Measurements from ENCODE around the gene FGD5. TPM values are rescaled to one million over a fixed set of nuclear protein-coding genes. Genes with fewer than 3 reads are reported as not detected.

FGD5 gene
- total RNA-seq, 1 donor from 2014 or later = 86.3 TPM

DNA sequence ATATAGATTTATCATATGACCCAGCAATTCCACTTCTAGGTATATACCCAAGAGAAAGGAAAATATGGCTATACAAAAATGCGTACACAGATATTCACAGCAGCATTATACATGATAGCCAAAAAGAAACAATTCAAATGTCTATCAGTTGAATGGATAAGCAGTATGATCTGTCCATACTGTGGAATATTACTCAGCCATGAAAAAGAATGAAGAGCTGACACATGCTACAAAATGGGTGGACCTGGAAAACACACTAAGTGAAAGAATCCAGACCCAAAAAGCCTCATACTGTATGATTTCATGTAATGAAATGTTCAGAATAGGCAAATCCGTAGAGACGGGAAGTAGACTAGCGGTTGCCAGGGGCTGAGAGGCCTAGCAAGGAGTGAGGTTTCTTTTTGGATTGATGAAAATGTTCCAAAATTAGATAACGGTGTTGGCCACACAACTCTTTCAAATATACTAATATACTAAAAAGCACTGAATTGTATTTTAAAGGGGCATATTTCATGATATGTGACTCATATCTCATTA, 33.4 kb downstream of the FGD5 start:
- no peak for DNase-seq (ENCODE audit: low read depth in 2 of 2)

DNA sequence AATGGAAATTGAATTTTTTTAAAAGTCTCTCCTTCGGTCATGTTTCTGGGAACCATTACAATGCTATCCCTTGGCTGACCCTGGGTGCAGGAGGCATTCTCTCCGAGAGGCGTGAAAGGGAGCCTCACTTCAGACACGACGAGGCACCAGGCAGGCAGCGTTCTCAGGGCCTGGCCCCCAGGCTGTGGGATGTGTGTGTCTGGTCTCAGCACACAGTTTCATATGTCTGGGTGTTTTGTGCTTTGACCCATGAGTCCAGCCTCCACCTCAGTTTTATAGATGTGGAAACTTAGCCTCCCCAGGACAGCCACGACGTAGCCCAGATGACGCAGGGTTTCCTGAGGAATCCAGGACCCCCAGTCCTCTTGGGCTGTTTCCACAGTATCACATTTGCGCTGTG, 34.0 kb downstream of the FGD5 start:
- no peak for DNase-seq (ENCODE audit: low read depth in 2 of 2)

- no peak for DNase-seq (ENCODE audit: low read depth in 2 of 2)
Observed at GRCh38 chr3:14853271-14853951, 34.6 kb downstream of the FGD5 start.

DNA sequence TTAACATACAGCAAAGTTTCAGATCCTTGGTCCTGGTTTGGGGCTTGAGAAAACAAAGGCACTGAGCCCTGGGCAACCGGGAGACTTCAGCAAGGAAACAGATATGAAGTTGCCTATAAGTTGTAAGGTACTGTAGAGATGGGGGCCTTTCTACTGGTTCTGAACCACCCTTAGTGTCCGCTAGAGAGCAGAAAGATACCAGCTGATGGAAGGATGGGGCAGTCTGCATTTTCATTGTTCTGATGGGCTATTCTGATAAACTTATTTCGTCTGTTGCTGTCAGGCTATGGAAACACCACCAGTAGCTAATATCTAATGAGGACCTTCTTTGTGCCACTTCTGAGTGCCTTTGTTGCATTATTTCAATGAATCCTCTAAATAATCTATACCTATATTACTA, 38.7 kb downstream of the FGD5 start:
- DNase-seq (ENCODE audit: low read depth in 2 of 2) = no peak

- no peak for DNase-seq (ENCODE audit: low read depth in 2 of 2)
Observed at GRCh38 chr3:14858105-14858504, 39.3 kb downstream of the FGD5 start.

- DNase-seq (ENCODE audit: low read depth in 2 of 2) = no peak
Observed at GRCh38 chr3:14859880-14860279, 41.1 kb downstream of the FGD5 start.

DNA sequence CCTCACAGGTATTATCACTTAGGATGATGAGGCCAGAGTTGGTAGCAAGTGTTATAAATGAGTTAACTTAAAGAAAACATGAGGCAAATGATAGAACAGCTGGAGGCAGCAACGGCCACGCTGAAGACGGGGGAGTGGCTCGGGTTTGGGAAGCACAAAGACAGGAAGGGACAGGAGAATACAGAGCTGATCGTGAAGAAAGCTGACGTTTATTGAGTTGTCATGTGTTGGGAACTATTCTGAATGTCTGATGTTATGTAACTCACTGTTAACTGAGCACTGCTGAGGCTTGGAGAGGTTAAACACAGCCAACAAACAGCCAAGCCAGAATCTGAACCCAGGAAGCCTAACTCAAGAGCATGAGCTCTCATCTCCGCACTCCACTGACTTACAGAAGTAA, 42.3 kb downstream of the FGD5 start:
- peak in 1 of 2 donors; percentile 59 for DNase-seq (ENCODE audit: low read depth in 2 of 2)

DNA sequence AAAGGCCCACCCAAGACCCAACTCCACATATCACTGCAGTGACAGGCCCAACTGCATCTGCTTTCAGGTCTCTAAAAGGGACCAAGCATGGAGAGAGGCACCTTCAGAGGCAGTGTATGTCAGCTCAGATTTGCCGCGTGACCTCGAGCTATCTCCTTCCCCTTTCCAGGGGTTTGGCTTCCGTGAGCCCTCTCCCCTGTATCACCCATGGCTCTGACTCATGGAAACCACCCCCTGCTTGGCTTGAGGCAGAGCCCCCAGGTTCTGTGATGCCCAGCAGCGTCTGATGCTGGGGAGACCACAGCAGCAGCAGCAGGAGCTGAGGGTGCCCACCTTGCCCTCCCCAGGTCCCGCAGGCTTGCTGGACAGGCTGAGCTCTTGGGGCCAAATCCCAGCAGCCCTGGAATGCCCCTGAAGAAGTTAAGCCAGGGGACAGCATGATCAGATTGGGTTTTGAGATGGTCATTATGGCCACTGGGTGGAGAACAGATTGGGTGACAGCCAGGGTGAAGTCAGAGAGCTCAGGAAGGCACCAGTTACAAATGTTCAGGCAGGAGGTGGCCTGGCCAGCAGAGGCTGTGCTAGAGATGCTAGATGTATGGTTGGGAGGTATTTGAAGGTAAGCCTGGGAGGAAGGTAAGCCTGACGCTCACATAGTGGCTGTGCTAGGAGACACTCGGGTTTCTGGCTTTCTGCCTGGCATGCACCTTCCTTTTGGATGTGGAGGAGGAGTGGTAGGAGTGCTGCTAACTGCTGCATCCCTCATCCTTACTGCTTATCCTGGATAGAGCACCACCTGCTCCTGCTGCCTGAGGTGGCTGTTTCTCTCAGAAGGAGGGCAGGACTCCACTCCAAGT, 42.9 kb downstream of the FGD5 start:
- no peak for DNase-seq (ENCODE audit: low read depth in 2 of 2)

DNA sequence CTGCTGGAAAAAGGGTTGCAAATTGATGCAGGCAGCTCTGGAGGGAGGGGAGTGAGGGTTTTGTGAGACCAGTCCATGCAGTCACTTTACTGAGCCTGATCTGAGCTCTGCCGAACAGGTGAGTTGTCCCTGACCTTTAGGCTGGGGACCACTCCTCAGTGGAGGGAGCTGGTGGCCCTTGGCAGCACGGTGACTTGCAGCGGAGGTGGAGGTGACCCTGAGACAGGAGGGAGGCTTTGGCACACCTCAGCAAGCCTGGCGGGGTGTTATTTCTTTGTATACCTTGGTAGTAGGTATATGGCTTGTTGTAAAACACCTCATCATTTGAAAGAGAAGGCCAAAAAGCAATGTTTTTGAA, 43.5 kb downstream of the FGD5 start:
- DNase-seq (ENCODE audit: low read depth in 2 of 2) = no peak

- peak; percentile 44 to 56 for DNase-seq (ENCODE audit: low read depth in 2 of 2)
Observed at GRCh38 chr3:14862661-14863230, 44.0 kb downstream of the FGD5 start.

GRCh38 chr3:14863333-14864100, 44.8 kb downstream of the FGD5 start:
- peak in 1 of 2 donors; percentile 47 for DNase-seq (ENCODE audit: low read depth in 2 of 2)

DNA sequence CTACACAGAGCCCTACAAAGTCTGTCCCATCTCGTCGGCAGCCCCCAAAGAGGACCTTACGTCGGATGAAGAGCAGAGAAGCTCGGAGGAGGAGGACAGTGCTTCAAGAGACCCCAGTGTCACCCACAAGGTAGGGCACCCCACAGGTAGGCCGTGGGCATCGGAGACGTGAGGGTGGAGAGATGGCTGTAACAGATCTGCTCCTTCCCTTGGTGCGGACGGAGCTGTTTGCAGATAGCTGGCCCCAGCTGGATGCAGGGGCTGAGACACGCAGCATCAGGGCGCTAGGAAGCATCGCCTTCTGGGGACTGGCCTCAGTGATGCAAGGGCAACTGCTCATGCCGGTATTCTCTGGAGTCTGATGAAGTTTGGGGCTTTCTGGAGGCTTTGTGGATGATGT, 45.4 kb downstream of the FGD5 start:
- DNase-seq (ENCODE audit: low read depth in 2 of 2) = no peak

GRCh38 chr3:14866627-14867026, 47.9 kb downstream of the FGD5 start:
- DNase-seq (ENCODE audit: low read depth in 2 of 2) = no peak

DNA sequence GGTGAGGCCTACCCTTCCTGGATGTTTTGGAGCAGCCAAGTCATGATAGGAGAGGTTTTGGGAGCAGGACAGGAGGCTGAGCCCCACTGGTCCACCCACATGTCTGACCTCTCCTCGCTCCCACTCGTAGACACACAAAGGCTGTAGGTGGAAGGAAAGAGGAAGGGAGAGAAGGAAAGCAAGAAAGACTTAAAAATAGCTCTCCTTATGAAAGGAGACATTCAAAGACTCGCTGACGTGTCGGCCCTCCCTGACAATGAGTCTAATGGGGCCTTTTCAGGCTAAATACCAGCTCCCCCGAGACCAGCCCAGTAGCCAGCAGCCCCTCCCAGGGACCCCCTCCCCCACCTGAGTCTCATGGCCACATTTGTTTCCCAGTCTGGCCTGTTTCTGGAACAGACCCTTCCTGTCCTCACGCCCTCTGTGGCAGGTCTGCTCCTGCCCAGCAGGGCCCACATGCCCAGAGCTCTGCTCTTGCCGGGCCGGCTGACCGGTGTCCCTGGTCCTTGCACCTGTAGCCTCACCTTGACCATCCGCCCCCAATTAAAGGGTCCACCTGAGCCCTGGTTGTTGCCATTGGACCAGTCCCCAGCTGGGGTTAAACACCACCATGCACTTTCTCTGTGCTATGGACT, 49.3 kb downstream of the FGD5 start:
- no peak for DNase-seq (ENCODE audit: low read depth in 2 of 2)

DNA sequence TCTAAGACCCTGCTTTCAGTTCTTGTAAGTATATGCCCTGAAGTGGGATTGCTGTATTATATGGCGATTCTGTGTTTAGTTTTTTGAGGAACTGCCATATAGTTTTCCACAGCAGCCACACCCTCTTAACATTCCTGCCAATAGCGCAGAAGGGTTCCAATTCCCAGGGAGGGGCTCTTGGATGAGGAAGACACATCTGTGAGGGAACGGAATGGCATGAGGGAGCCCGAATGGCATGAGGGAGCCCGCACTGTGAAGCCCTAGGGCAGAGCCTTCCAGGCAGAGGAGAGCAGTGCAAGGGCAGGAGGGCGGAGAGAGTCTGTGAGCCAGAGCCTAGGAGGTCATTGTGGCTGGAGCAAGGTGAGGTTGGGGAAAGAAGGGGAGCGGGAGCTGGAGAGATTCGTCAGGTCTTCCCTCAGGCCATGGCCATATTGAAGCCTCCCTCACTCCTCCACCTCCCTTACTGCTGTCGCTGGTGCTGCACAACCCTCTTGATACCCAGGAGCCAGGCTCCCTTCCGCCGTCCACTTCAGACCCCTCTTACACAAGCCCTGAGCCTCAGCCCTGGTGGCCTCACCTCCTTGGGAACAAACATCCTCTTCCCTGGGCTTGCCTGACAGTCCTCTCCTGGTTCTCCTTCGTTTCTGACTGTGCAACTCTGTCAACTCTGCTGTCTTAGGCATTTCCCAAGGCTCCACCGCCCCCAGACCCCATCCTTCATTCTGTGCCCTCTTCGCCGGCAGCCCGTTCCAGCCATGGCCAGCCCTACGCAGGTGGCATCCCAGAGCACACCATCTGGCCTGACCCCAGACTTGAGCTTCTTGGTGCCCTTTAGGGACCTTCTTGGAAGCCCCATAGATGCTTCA, 51.4 kb downstream of the FGD5 start:
- DNase-seq (ENCODE audit: low read depth in 2 of 2) = no peak

DNA sequence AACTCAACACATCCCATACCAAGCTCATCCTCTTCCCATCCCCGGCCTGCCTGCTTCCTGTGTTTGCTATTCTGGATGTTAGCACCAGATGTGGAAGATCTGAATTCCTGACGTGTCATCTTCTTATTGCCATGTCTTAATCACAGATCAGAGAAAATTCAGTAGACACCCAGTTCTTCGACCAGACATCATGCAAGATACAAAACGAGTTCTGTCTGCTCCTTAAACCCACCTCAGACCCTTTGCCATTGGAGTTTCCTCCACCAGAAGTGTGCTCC, 52.0 kb downstream of the FGD5 start:
- no peak for DNase-seq (ENCODE audit: low read depth in 2 of 2)

DNA sequence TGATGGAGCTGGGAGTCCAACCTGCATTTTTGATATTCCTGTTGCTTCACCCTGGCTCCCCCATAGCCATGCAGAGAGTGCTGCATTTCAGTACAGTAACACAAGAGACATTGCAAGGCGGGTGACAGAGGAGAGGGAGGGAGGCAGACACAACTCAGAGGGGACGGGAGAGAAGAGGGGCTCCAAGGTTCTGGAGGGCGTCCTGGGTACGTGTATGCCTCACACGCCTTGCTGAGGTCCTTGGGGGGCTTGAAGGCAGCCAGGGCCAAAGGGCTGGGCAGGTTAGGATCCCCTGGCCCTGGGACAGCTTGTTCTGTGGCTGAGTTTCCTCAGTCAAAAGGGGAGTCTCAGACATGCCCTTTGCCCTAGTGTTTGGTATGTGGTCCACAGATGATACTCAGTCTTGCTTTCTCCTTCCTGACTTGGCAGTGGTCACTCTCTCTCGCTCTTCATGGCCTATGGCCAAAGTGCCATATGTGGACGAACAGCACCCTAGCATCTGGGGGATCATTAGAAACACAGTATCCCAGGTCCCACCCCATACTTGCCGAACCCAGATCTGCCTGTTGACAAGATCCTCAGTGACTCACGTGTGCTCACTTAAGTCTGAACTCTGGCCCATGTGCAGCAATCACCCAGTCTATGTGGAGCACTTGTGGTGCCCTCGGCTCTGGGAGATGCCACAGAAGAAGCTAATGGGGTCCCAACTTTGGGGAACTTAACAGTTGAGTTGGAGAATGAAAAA, 52.9 kb downstream of the FGD5 start:
- DNase-seq (ENCODE audit: low read depth in 2 of 2) = no peak

DNA sequence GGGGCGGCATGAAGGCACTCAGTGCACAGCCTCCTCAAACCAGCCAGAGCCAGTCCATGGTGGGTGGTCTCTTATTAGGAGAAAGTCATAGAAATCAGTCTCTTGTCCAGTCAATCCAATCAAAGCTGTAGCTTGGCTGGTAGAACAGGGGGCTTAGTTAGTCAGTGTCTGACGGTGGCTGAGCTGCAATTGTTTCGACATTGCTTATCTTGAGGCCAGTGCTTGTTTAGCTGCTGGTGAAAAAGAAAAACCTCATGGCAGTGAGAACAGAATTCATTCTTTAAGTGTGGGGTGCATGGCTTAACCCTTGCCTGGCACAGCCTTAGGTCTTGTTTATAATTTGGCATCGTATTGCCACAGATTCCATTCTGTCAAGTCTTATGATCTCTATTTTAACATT, 53.9 kb downstream of the FGD5 start:
- no peak for DNase-seq (ENCODE audit: low read depth in 2 of 2)

GRCh38 chr3:14874784-14875183, 56.0 kb downstream of the FGD5 start:
- DNase-seq (ENCODE audit: low read depth in 2 of 2) = no peak
